Measurements from ENCODE around the gene DFFB. TPM values are rescaled to one million over a fixed set of nuclear protein-coding genes. Genes with fewer than 3 reads are reported as not detected.

Gene DFFB
- total and polyA plus RNA-seq, 2 donors (not counting 1 experiment from before 2014, with no cell fraction given), result 6.4 to 7.6 TPM

DNA sequence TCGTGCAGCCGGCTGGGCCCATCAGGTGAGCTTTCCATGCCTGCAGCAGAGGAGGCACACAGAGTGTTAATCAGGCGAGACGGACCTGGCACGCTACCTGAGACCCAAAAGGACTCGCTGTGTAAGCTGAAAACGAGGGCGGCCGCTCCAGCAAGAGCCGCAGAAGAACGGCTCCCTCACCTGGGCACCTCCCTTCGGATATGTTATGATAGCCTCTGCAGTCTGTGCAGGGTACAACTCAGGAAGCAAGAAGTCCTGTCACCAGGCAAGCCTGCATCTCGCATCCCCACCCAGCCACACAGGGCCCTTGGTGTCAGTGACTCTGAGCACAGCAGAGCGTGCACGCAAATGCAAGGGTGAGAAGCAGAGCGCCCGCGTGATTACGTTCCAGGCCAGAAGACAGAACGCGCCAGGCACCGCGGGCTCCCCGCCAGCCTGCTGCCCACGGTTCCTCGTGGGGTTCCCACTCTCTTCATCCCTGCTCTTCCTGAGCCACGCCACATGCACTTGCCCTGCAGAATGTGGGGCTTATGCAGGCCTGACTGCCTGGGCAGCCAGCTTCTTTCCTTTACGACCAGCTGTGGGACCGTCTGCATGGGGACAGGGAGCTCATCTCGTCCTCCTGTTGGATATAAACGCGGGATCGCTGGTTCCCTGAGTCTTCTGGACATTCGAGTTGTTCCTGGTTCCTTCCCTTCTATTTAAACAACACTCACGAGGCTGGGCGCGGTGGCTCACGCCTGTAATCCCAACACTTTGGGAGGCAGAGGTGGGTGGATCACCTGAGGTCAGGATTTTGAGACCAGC is 40.7 kb upstream of the DFFB start:
- no peak overlapping the region for H3K4me2 ChIP-seq (ENCODE audit: extremely low read depth, insufficient read depth, low read length)
- peaks cover 2% of the 10 kb centered on the region for H3K36me3 ChIP-seq (ENCODE audit: control insufficient read depth, insufficient read depth, low read length)
- no peaks in the 10 kb centered on the region for H3K9me3 ChIP-seq (ENCODE audit: control insufficient read depth, insufficient read depth, low read depth, low read length)
- no peak overlapping the region for H3K4me3 ChIP-seq (replicated peaks in 1 of 4; ENCODE audit: control extremely low read depth in 1 of 4, insufficient read depth in 1 of 4, low read depth in 3 of 4, low read length in 4 of 4)
- H3K4me1 ChIP-seq (ENCODE audit: control insufficient read depth, extremely low read depth, insufficient read depth, low read length), result no peaks in the 10 kb centered on the region
- H2AFZ ChIP-seq (ENCODE audit: low read length), result no peak overlapping the region
- TF ChIP-seq, protein P1, sequence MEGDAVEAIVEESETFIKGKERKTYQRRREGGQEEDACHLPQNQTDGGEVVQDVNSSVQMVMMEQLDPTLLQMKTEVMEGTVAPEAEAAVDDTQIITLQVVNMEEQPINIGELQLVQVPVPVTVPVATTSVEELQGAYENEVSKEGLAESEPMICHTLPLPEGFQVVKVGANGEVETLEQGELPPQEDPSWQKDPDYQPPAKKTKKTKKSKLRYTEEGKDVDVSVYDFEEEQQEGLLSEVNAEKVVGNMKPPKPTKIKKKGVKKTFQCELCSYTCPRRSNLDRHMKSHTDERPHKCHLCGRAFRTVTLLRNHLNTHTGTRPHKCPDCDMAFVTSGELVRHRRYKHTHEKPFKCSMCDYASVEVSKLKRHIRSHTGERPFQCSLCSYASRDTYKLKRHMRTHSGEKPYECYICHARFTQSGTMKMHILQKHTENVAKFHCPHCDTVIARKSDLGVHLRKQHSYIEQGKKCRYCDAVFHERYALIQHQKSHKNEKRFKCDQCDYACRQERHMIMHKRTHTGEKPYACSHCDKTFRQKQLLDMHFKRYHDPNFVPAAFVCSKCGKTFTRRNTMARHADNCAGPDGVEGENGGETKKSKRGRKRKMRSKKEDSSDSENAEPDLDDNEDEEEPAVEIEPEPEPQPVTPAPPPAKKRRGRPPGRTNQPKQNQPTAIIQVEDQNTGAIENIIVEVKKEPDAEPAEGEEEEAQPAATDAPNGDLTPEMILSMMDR (conservative IDR thresholded peaks at IDR 0.05 in 1 of 2, IDR thresholded peaks at IDR 0.05 in 1 of 2; ENCODE audit: low read depth in 1 of 2, low read length in 2 of 2), result no peak
- TF ChIP-seq EZH2 (IDR thresholded peaks at IDR 0.05; ENCODE audit: low read length, missing control alignments), result no peak
- no peaks in the 10 kb centered on the region for H3K79me2 ChIP-seq (ENCODE audit: control insufficient read depth, insufficient read depth, low read length)
- DNase-seq (ENCODE audit: low read depth in 2 of 2), result no peak
- no peaks in the 10 kb centered on the region for H4K20me1 ChIP-seq (ENCODE audit: control insufficient read depth, extremely low read depth, insufficient read depth, low read length)
- no peaks in the 10 kb centered on the region for H3K27me3 ChIP-seq (ENCODE audit: control insufficient read depth, insufficient read depth, low read length)
- H3K27ac ChIP-seq (ENCODE audit: insufficient read depth, low read length), result no peak overlapping the region
- no peak overlapping the region for H3K9ac ChIP-seq (ENCODE audit: insufficient read depth, low read length)

DNA sequence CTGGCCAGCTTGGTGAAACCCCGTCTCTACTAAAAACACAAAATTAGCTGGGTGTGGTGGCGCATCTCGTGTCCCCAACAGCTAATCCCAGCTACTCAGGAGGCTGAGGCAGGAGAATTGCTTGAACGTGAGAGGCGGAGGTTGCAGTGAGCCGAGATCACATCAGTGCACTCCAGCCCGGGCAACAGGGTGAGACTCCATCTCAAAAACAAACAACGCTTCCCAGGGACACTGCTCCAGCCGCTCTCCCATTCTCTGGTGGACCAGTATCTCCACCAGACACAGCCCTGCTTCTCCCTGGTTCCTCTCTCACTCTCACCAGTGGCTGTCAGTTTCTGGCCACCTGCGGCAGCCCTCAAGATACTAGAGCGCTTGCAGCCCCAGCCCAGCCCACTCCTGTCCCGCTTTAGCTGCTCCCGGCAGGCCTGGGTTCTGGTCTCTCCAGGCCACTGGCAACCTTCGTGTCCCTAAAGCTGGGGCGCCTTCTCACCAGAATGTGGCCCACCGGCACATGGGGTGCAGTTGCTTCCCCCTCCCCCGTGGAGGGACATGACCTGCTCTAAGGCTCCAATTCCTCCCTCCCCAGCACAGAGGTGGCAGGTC is 40.0 kb upstream of the DFFB start:
- Histone ChIP-seq H3K9me3 (ENCODE audit: control insufficient read depth, insufficient read depth, low read depth, low read length) (no peaks in the 10 kb centered on the region), H4K20me1 (ENCODE audit: control insufficient read depth, extremely low read depth, insufficient read depth, low read length) (no peaks in the 10 kb centered on the region), H3K4me2 (ENCODE audit: extremely low read depth, insufficient read depth, low read length) (no peak overlapping the region), H3K36me3 (ENCODE audit: control insufficient read depth, insufficient read depth, low read length) (peaks cover 2% of the 10 kb centered on the region), H3K27me3 (ENCODE audit: control insufficient read depth, insufficient read depth, low read length) (no peaks in the 10 kb centered on the region), H2AFZ (ENCODE audit: low read length) (no peak overlapping the region), H3K27ac (ENCODE audit: insufficient read depth, low read length) (no peak overlapping the region), H3K9ac (ENCODE audit: insufficient read depth, low read length) (no peak overlapping the region), H3K4me3 (replicated peaks in 1 of 4; ENCODE audit: control extremely low read depth in 1 of 4, insufficient read depth in 1 of 4, low read depth in 3 of 4, low read length in 4 of 4) (no peak overlapping the region), H3K79me2 (ENCODE audit: control insufficient read depth, insufficient read depth, low read length) (no peaks in the 10 kb centered on the region), H3K4me1 (ENCODE audit: control insufficient read depth, extremely low read depth, insufficient read depth, low read length) (no peaks in the 10 kb centered on the region)
- no peak for DNase-seq (ENCODE audit: low read depth in 2 of 2)
- TF ChIP-seq, protein P1 (conservative IDR thresholded peaks at IDR 0.05 in 1 of 2, IDR thresholded peaks at IDR 0.05 in 1 of 2; ENCODE audit: low read depth in 1 of 2, low read length in 2 of 2), result no peak
- TF ChIP-seq EZH2 (IDR thresholded peaks at IDR 0.05; ENCODE audit: low read length, missing control alignments), result no peak

DNA sequence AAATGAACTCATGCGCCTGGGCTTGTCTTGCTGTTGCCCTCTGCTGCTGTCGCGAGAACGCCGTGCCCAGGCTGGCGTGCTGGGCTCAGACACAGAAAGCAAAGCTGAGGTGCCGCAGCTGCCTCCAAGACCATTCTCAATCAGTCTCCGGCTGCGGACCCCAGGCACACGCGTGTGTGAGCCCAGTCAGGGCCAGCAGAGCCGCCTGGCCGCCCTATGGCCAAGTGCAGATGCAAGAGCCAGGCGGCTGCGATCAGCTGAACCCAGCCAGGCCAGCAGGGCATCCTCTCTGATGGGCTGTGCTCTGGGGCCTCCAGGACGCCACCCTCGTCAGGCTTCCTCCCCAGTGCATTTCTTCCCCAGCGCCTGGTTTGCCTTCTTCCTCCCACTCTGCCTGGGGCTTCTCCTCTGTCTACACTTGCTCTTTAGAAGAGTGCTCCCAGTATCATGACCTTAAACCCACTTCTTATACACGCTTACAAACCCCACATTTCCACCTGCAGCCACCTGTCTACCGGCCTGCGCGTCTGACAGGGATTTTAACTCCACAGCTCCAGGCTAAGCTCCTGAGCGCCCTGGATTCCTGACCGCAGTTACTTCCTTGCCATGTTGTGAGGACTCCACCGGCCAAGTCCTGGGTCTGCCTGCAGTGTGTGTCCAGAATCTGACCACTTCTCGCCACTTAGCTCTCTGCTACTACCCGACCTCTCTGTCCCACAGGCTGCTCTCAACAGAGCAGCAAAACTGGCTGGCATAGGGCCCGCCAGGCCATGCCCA is 39.3 kb upstream of the DFFB start:
- TF ChIP-seq, protein P1 (conservative IDR thresholded peaks at IDR 0.05 in 1 of 2, IDR thresholded peaks at IDR 0.05 in 1 of 2; ENCODE audit: low read depth in 1 of 2, low read length in 2 of 2), result no peak
- TF ChIP-seq EZH2 (IDR thresholded peaks at IDR 0.05; ENCODE audit: low read length, missing control alignments), result no peak
- no peak for DNase-seq (ENCODE audit: low read depth in 2 of 2)
- H3K9ac ChIP-seq (ENCODE audit: insufficient read depth, low read length), result no peak overlapping the region
- no peak overlapping the region for H3K4me2 ChIP-seq (ENCODE audit: extremely low read depth, insufficient read depth, low read length)
- H4K20me1 ChIP-seq (ENCODE audit: control insufficient read depth, extremely low read depth, insufficient read depth, low read length), result no peaks in the 10 kb centered on the region
- no peaks in the 10 kb centered on the region for H3K27me3 ChIP-seq (ENCODE audit: control insufficient read depth, insufficient read depth, low read length)
- no peak overlapping the region for H3K27ac ChIP-seq (ENCODE audit: insufficient read depth, low read length)
- no peak overlapping the region for H2AFZ ChIP-seq (ENCODE audit: low read length)
- no peak overlapping the region for H3K4me3 ChIP-seq (replicated peaks in 1 of 4; ENCODE audit: control extremely low read depth in 1 of 4, insufficient read depth in 1 of 4, low read depth in 3 of 4, low read length in 4 of 4)
- H3K79me2 ChIP-seq (ENCODE audit: control insufficient read depth, insufficient read depth, low read length), result no peaks in the 10 kb centered on the region
- H3K36me3 ChIP-seq (ENCODE audit: control insufficient read depth, insufficient read depth, low read length), result peaks cover 6% of the 10 kb centered on the region
- no peaks in the 10 kb centered on the region for H3K4me1 ChIP-seq (ENCODE audit: control insufficient read depth, extremely low read depth, insufficient read depth, low read length)
- no peaks in the 10 kb centered on the region for H3K9me3 ChIP-seq (ENCODE audit: control insufficient read depth, insufficient read depth, low read depth, low read length)

Data from fibroblast of lung (primary cell).